Fibroblast of the conjunctiva (primary cell): ENCODE results near the gene TNFSF4.
A peak's percentile ranks its signal among the peaks of the same experiment; 100 is the strongest.
"Not testable (repeated sequence)": the region's sequence is repeated elsewhere in the genome, so short reads cannot be mapped to it uniquely, and the experiment has no call there.

Experiments used
- DNase-seq: peaks from one replicate; pipeline ENCODE4 v3.0.0-alpha.2; 2010; ENCODE audit warnings: low read depth

Gene TNFSF4

DNA sequence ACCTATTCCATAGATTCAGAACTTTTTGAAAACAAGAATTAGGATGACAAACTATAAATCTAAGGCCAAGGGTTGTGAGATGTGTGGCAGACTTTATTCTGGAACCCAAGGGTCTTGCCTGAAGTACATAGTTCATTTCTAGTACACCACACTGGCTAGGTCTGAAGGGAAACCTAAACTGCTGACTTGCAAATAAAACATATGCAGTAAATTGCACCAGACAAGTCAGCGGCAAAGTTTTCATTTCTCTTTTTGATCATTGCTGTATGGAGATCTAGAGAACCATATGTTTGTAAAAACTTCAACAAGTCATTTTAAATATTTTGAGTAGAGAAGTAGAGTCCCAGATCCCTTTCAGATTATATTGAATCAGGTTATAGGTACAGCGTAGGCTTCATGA is 43.9 kb downstream of the TNFSF4 start:
- no peak for DNase-seq

DNA sequence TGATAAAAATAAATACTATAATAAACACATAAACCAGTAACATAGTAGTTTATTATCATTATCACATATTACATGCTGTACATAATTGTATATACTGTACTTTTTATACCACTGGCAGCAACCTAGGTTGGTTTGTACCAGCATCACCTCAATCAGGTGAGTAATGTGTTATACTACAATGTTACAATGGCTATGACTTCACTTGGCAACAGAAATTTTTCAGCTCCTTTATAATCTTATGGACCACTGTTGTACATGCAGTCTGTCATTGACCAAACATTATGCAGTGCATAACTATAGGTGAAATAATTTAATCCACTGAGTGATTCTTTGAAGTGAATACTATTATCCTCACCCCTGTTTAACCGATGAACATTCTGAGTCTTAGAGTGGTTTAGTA is 44.5 kb downstream of the TNFSF4 start:
- DNase-seq: no peak

DNA sequence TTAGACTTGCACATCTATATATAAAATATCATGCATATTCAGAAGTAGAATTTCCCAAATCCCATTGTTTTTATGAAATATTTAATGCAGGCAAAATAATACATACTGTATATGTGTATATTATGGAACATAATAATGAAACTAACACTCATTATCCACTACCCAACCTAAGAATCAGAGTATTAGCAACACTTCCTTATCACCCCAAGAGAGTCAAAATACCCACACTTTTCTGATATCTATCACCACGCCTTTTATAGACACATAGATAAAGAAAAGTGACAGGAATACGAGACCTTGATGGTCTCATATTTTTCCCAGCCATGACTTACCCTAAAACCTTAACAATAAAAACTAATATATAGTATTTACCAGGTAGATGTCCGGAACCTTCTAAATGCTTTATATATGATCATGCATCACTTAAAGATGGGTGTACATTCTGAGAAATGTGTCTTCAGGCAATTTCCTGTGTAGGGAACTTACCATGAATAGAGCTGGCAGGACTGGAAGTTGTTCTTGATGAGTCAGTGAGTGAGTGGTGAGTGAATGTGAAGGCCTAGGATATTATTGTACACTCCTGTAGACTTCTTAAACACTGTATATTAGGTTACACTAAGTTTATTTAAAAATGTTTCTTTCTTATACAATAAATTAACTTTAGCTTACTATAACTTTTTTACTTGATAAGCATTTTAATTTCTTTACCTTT is 45.5 kb downstream of the TNFSF4 start:
- no peak for DNase-seq

DNA sequence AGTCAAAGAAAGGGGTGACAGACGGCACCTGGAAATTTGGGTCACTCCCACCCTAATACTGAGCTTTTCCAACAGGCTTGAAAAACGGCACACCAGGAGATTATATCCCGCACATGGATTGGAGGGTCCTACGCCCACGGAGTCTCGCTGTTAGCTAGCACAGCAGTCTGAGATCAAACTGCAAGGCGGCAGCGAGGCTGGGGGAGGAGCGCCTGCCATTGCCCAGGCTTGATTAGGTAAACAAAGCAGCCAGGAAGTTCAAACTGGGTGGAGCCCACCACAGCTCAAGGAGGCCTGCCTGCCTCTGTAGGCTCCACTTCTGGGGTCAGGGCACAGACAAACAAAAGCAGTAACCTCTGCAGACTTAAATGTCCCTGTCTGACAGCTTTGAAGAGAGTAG is 53.2 kb downstream of the TNFSF4 start:
- not testable (repeated sequence) for DNase-seq

DNA sequence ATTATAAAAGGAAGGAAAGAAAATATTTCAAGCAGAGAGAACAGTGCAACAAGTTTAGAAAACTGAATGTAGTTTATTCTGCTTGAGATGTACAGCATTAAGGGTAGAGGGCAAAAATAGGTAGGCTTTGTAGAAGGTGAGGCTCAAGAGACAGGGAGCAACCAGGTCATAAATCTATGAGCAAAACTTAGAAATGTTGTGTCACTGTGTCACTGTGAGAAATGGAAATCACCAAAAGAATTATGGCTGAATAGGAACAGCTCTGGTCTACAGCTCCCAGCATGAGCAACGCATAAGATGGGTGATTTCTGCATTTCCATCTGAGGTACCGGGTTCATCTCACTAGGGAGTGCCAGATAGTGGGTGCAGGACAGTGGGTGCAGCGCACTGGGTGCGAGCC is 53.6 kb downstream of the TNFSF4 start:
- DNase-seq: no peak

DNA sequence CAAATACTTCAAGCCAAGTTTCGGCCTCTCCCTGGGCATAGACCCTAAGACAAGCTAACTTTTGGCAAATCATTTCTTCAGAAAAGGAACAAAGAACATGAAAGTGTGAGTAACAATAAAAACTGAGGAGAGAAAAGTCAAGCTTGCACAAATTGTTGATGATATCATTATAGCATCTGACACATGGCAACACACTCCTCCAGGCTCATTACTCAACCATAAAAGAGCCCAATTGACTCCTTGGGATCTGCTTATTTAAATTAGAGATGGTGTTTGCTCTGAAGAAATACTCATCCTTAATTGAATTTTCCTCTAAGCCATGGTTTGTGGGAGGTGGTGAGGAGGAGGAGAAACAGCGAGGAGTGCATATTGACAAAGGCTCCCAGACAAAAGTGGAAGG is 54.5 kb downstream of the TNFSF4 start:
- no peak for DNase-seq

DNA sequence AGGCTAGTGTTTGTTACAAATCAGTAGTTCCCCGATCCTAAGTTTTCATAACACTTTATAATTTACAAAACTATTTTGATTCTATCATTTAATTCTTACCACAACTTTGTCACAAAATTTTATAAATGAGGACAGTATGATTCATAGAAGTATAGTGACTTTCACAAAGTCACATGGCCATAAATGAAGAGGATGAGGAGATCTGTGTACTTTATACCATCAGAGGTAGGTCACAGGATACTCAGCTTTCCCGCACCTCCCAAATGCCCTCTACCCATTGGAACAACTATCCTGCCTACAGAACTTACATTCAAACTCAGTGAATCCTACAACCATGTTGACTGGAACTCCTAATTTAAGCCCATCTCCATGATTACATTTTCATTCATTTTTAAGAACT is 56.3 kb downstream of the TNFSF4 start:
- no peak for DNase-seq

DNA sequence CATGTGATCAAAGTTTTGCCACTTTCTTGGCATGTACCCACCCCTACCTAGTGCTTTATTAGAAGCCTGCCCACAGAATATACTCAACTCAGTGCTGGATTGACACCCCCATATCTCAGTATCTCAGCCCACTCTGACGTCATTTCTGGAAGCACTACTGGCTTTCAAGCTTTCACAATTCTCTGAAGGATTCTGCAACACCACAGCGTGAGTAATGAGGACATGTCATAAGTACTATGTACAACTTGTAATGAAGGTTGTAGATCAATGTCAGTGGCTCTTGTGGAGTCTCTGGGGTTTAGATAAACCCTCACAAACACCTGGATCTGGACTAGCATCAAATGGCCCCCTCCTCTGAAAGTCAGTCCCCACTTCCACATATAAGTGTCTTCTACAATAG is 57.2 kb downstream of the TNFSF4 start:
- DNase-seq: peak; percentile 36

DNA sequence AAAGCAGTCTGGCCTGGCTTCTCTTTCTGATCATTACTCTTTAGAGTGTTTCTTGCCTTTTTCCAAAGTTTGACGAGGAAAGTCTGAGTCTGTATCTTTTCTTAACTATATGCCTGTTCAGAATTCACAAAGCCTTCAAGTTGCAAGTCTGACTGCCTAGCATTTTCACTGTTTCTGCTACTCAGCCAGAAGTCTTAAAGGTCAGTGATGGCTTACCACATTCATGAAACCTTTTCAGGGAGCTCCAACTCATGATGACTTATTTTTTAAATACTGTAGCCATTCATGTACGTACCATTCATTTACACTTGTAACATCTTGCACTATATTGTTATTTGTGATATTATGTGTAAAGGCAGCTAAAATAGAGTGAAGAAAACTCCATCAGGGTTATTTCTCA is 58.2 kb downstream of the TNFSF4 start:
- no peak for DNase-seq

DNA sequence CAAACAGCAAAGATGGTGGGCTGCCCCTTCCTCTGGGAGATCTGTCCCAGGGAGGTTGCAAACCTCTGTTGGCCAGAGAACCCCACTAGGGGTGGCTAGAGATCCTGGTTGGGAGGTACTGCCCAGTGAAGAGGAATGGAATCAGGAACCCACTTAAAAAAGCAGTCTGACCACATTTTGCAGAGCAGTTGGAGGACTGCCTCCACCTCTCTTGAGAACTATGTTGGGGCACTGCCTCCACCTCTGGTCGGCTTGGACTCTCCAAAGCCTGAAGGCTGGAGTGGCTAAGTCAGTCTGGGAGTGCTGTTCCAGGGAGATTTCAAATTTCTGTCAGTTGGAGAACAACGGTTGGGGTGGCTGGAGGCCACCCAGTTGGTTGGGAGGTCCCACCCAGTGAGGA is 58.6 kb downstream of the TNFSF4 start:
- no peak for DNase-seq

DNA sequence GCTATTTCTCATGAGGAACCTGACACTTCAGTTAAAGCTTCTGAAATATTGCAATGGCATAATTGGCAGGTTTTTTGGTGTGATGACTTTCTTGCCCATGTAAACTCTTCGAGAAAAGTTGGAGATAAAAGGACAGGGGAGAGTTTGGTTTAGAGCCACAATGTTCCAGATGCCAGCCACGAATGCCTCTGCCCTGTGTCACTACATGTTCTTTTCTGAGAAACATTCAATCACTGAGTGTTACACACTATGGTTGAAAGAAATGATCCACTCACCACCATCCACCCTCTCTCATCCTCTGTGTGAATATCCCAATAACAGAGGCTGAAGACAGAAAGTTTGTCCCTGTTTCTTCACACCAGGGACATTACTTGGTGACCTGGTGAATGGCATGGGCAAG is 66.4 kb downstream of the TNFSF4 start:
- DNase-seq: no peak

DNA sequence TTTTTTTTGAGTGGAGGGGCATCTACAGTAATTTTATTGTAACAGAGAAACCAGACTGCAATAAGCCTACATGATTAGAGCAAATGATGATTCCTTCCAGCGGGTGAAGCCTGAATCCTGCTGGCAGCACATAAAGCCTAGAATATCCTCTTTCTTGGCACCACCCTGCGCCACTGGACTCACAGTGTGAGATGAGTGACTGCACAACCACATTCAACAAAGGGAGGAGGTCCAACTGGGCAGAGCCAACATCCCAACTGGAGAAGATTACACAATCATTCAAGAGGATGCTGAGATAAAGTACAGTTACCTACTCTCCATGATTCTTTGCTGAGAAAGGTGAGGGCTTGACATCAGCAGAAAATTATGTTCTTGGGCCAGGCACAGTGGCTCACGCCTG is 67.4 kb downstream of the TNFSF4 start:
- DNase-seq: no peak

DNA sequence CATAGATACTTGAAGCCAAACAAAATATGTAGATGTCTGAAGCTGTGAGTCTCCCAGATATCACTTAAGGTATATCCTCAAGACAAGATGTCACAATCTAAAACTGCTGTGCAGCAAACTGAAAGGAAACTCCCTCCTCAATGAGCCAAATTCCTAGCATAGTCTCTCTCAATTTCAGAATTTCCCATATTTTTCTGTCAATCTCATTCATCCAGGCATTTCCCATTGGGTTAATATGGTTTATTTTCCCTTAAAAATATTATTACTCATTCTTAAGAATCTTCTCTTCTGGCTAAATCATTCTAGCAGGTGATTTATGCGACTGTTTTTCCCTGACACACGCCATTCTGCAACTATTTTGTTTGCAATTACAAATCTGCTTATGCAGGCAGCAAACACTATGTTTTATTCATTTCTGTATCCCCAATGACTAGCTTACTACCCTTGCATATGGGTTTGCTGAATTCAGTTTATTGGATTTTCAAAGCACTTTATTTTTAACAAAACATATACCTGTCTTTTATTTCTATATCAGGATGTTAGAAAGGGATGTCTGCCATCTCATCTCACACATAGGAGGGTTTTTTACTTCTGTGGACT is 69.9 kb downstream of the TNFSF4 start:
- DNase-seq: no peak

DNA sequence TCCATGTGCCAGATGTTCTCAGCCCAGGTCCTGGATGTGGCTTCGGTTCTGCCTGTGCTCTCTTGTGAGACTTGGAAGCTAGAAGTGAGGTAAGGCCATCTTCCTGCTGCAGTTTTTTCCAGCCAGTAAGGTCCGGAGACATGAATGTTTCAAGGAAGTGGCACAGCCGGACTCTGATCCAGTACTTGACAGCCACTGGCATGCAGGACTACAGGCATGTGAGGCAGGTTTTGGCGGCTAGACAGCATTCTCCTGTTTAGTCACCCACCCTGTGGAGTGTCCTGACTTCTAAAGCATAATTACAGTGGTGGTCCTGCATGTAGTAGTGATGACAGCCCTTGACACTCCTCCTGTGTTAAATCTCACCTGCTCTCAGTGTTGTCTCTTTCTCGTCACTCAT is 72.3 kb downstream of the TNFSF4 start:
- DNase-seq: no peak

DNA sequence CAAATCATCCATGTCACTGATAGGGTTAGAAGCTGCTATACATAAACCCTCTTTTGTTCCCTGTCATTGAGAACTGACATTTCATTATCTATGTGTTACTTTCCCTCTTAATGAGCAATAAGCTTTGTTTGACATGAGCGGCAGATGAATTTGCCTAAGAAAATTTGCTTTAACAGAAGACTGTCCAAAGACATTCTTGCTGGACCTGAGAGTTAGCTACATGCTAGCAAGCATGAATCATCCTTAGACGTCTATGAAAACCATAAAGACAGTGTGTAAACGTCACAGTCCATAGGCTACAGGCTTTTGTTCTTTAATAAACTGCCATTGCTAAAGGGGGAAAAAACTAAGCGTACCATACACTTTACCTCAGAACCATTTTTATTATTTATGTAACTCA is 73.1 kb downstream of the TNFSF4 start:
- DNase-seq: no peak
